ENCODE results near the gene CRY2.
"Not testable (repeated sequence)": the region's sequence is repeated elsewhere in the genome, so short reads cannot be mapped to it uniquely, and the experiment has no call there.

DNA sequence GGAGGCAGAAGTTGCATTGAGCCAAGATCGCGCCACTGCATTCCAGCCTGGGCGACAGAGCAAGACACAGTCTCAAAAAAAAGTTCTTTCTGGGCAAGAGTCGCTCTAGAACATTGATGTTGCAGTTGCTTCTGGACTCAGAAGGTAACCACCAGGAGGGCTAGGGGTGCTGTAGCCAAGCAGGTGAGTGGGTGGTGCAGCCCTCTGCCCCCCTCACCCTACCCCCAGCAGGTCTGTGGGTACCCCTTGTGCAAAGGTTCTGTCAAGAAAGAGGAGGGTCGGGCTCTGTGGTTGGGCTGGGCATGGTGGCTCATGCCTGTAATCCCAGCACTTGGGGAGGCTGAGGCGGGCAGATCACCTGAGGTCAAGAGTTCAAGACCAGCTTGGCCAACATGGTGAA lies 38.8 kb upstream of the CRY2 start:
- not testable (repeated sequence) for TF ChIP-seq ESRRG (CRISPR knock-in tag; IDR thresholded peaks at IDR 0.05); BACH2 (CRISPR knock-in tag; IDR thresholded peaks at IDR 0.05; ENCODE audit: borderline replicate concordance)

Data from SK-N-SH treated with all-trans-retinoic acid at 6 μM for 48 hours (cell line).